Measurements from ENCODE around the gene FDX1. TPM values are rescaled to one million over a fixed set of nuclear protein-coding genes. Genes with fewer than 3 reads are reported as not detected.

Gene FDX1
- total RNA-seq, 1 donor from 2014 or later, result 13.0 TPM

DNA sequence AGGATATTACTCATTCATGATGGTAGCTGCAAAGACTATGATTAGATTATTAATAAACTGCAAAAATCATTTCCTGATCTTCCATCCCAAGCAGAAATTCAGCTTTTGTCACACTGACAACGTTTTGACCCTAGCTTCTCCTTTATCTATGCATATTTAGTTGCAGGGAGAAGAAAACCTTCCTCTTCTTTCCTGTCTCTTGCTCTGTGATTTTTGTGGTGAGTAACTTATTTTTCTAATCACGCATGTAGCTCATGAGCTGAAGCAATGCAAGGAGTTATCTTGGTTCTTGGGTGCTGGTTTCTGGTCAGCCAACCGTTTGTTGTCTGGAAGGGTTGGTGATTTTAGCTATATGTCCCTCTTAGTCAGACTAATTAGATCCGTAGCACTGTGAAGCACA is 56.4 kb downstream of the FDX1 start:
- Histone ChIP-seq H3K9me3 (ENCODE audit: low read depth) (no peaks in the 10 kb centered on the region), H3K36me3 (no peaks in the 10 kb centered on the region), H3K27ac (no peak overlapping the region), H3F3A (ENCODE audit: low read depth) (no peaks in the 10 kb centered on the region), H4K20me1 (ENCODE audit: low read depth) (no peaks in the 10 kb centered on the region), H3K4me2 (no peak overlapping the region), H2AFZ (replicated peaks) (no peak overlapping the region), H3K9ac (no peak overlapping the region), H3K4me1 (no peaks in the 10 kb centered on the region), H3K27me3 (no peaks in the 10 kb centered on the region), H3K79me2 (ENCODE audit: low read depth) (no peaks in the 10 kb centered on the region), H3K4me3 (no peak overlapping the region)
- Mint-ChIP-seq H3K4me1 (no peaks in the 10 kb centered on the region), H3K27me3 (ENCODE audit: insufficient read depth, low read depth) (peaks cover 2% of the 10 kb centered on the region), H3K4me3 (no peak overlapping the region), H3K27ac (no peak overlapping the region), H3K9me3 (no peaks in the 10 kb centered on the region), H3K36me3 (no peaks in the 10 kb centered on the region)
- TF ChIP-seq EZH2phosphoT487 (IDR thresholded peaks at IDR 0.05) (no peak), EZH2 (IDR thresholded peaks at IDR 0.05) (no peak)
- TF ChIP-seq, protein P1, sequence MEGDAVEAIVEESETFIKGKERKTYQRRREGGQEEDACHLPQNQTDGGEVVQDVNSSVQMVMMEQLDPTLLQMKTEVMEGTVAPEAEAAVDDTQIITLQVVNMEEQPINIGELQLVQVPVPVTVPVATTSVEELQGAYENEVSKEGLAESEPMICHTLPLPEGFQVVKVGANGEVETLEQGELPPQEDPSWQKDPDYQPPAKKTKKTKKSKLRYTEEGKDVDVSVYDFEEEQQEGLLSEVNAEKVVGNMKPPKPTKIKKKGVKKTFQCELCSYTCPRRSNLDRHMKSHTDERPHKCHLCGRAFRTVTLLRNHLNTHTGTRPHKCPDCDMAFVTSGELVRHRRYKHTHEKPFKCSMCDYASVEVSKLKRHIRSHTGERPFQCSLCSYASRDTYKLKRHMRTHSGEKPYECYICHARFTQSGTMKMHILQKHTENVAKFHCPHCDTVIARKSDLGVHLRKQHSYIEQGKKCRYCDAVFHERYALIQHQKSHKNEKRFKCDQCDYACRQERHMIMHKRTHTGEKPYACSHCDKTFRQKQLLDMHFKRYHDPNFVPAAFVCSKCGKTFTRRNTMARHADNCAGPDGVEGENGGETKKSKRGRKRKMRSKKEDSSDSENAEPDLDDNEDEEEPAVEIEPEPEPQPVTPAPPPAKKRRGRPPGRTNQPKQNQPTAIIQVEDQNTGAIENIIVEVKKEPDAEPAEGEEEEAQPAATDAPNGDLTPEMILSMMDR (IDR thresholded peaks at IDR 0.05), result no peak
- no peak for DNase-seq (ENCODE audit: low spot score)

DNA sequence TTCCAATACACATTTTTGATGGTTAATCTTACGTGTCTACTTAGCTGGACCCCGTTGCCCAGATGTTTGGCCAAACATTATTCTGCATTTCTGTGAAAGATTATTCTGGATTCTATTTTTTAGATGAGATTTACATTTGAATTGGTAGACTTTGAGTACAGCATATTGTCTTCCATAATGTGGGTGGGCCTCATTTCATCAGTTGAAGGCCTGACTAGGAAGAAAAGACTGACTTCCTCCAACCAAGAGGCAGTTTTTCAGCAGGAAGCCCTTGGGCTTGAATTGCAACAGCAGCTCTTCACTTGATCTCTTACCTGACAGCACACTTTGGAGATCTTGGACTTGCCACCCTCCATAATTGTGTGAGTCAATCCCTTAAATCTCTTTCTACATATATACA is 58.7 kb downstream of the FDX1 start:
- no peak overlapping the region for H3K4me2 ChIP-seq
- no peaks in the 10 kb centered on the region for H3K9me3 Mint-ChIP-seq
- no peaks in the 10 kb centered on the region for H3K36me3 ChIP-seq
- H3K27ac Mint-ChIP-seq, result no peak overlapping the region
- H3K9ac ChIP-seq, result no peak overlapping the region
- no peak overlapping the region for H3K4me3 Mint-ChIP-seq
- H3K36me3 Mint-ChIP-seq, result no peaks in the 10 kb centered on the region
- H3K9me3 ChIP-seq (ENCODE audit: low read depth), result no peaks in the 10 kb centered on the region
- peaks cover 4% of the 10 kb centered on the region for H3K4me1 ChIP-seq
- H3K27me3 Mint-ChIP-seq (ENCODE audit: insufficient read depth, low read depth), result no peaks in the 10 kb centered on the region
- no peak overlapping the region for H3K27ac ChIP-seq
- H3K79me2 ChIP-seq (ENCODE audit: low read depth), result no peaks in the 10 kb centered on the region
- H3K27me3 ChIP-seq, result no peaks in the 10 kb centered on the region
- no peaks in the 10 kb centered on the region for H3F3A ChIP-seq (ENCODE audit: low read depth)
- peaks cover 12% of the 10 kb centered on the region for H3K4me1 Mint-ChIP-seq
- DNase-seq (ENCODE audit: low spot score), result no peak
- H4K20me1 ChIP-seq (ENCODE audit: low read depth), result no peaks in the 10 kb centered on the region
- H2AFZ ChIP-seq (replicated peaks), result no peak overlapping the region
- TF ChIP-seq EZH2phosphoT487 (IDR thresholded peaks at IDR 0.05) (no peak), EZH2 (IDR thresholded peaks at IDR 0.05) (no peak)
- TF ChIP-seq, protein P1 (IDR thresholded peaks at IDR 0.05), result no peak
- no peak overlapping the region for H3K4me3 ChIP-seq

DNA sequence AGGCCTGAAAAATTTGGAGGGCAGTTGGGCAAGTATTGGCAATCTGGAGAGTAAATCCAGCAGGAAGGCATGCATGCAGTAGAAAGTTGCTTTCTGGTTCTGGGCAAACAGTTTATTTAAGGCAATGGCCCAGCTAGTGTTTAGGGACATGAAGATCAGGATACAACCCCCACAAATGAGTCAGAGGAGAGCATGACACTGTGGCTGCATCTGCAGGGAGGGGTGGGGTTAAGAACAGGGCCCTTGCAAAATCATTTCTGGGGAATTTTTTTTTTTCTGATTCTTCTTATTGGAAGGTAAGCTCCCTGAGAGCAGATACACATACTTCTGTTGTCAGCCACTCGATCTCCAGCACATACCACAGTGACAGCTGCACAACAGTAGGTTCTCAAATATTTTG is 61.1 kb downstream of the FDX1 start:
- Histone ChIP-seq H3K27ac (no peak overlapping the region), H2AFZ (replicated peaks) (no peak overlapping the region), H3K79me2 (ENCODE audit: low read depth) (no peaks in the 10 kb centered on the region), H3K9ac (no peak overlapping the region), H3K4me1 (peaks cover 4% of the 10 kb centered on the region), H3K4me2 (no peak overlapping the region), H3K36me3 (no peaks in the 10 kb centered on the region), H4K20me1 (ENCODE audit: low read depth) (no peaks in the 10 kb centered on the region), H3K9me3 (ENCODE audit: low read depth) (no peaks in the 10 kb centered on the region), H3K27me3 (no peaks in the 10 kb centered on the region), H3F3A (ENCODE audit: low read depth) (no peaks in the 10 kb centered on the region), H3K4me3 (no peak overlapping the region)
- no peak overlapping the region for H3K27ac Mint-ChIP-seq
- no peaks in the 10 kb centered on the region for H3K9me3 Mint-ChIP-seq
- no peak for DNase-seq (ENCODE audit: low spot score)
- H3K4me3 Mint-ChIP-seq, result no peak overlapping the region
- no peaks in the 10 kb centered on the region for H3K27me3 Mint-ChIP-seq (ENCODE audit: insufficient read depth, low read depth)
- H3K36me3 Mint-ChIP-seq, result no peaks in the 10 kb centered on the region
- no peak for TF ChIP-seq EZH2 (IDR thresholded peaks at IDR 0.05)
- TF ChIP-seq EZH2phosphoT487 (IDR thresholded peaks at IDR 0.05), result no peak
- TF ChIP-seq, protein P1 (IDR thresholded peaks at IDR 0.05), result no peak
- peaks cover 12% of the 10 kb centered on the region for H3K4me1 Mint-ChIP-seq
